Measurements from ENCODE around the gene ASS1. TPM values are rescaled to one million over a fixed set of nuclear protein-coding genes. Genes with fewer than 3 reads are reported as not detected.

ASS1 gene
- total RNA-seq, 1 experiment from 2014 or later: 5.8 TPM

- no peaks in the 10 kb centered on the region for H3K9me3 ChIP-seq (ENCODE audit: low read depth, low read length, poor library complexity, severe bottlenecking)
- BruUV-seq (replicated peaks): no TSS peak
- no peak for DNase-seq (ENCODE audit: low spot score)
- POLR2A ChIA-PET (ENCODE audit: low non-redundant PET): interaction anchor here (0.6 kb wide), 1 partner anchor 232 kb away, joined by 4 read pairs; no protein-coding TSS in a partner anchor
- intact Hi-C loops (cut with micrococcal nuclease; ENCODE audit: unreplicated experiment): no loop called here
- H3K4me1 ChIP-seq (ENCODE audit: insufficient read depth, low read length, poor library complexity, severe bottlenecking): no peaks in the 10 kb centered on the region
- no peaks in the 10 kb centered on the region for H3K27me3 ChIP-seq (replicated peaks; ENCODE audit: insufficient read depth, low read depth, low read length, poor library complexity)
- CTCF ChIA-PET: interaction anchor here (0.5 to 0.6 kb wide), 2 partner anchors 111 to 224 kb away, joined by 3 read pairs; no protein-coding TSS in a partner anchor
- no peaks in the 10 kb centered on the region for H3K36me3 ChIP-seq (ENCODE audit: insufficient read depth, low read length, poor library complexity, severe bottlenecking)
- no peak overlapping the region for H3K4me3 ChIP-seq (ENCODE audit: low read depth, low read length, poor library complexity, severe bottlenecking)
- TF ChIP-seq EZH2 (IDR thresholded peaks at IDR 0.05; ENCODE audit: borderline replicate concordance, low read depth, low read length, poor library complexity, severe bottlenecking): no peak
- TF ChIP-seq, protein P1, sequence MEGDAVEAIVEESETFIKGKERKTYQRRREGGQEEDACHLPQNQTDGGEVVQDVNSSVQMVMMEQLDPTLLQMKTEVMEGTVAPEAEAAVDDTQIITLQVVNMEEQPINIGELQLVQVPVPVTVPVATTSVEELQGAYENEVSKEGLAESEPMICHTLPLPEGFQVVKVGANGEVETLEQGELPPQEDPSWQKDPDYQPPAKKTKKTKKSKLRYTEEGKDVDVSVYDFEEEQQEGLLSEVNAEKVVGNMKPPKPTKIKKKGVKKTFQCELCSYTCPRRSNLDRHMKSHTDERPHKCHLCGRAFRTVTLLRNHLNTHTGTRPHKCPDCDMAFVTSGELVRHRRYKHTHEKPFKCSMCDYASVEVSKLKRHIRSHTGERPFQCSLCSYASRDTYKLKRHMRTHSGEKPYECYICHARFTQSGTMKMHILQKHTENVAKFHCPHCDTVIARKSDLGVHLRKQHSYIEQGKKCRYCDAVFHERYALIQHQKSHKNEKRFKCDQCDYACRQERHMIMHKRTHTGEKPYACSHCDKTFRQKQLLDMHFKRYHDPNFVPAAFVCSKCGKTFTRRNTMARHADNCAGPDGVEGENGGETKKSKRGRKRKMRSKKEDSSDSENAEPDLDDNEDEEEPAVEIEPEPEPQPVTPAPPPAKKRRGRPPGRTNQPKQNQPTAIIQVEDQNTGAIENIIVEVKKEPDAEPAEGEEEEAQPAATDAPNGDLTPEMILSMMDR (conservative IDR thresholded peaks at IDR 0.05; ENCODE audit: low read depth, low read length): no peak
- H3K27ac ChIP-seq (ENCODE audit: low read depth, low read length, poor library complexity, severe bottlenecking): no peak overlapping the region
These were observed 13.5 kb downstream of the ASS1 start for GRCh38 chr9:130458027-130458803.

DNA sequence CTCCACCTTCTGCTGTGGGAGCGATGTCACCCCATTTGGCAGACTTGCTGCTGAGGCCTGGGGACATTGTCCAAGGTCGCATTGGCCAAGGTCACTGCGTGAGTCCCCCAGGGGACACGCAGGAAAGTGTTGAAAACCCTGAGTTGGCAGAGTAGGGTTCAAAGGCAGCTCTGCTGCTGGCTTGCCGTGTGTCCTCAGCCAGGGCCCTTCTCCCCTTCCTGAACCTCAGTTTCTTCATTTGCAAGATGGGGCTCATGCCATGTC lies 14.0 kb downstream of the ASS1 start:
- intact Hi-C loops (cut with micrococcal nuclease; ENCODE audit: unreplicated experiment): no loop called here
- H3K27me3 ChIP-seq (replicated peaks; ENCODE audit: insufficient read depth, low read depth, low read length, poor library complexity): no peaks in the 10 kb centered on the region
- ChIA-PET CTCF (no interaction called here), POLR2A (ENCODE audit: low non-redundant PET) (interaction anchor here (0.6 kb wide), 1 partner anchor 131 kb away, joined by 32 read pairs; no protein-coding TSS in a partner anchor)
- no TSS peak for BruUV-seq (replicated peaks)
- TF ChIP-seq, protein P1 (conservative IDR thresholded peaks at IDR 0.05; ENCODE audit: low read depth, low read length): no peak
- TF ChIP-seq EZH2 (IDR thresholded peaks at IDR 0.05; ENCODE audit: borderline replicate concordance, low read depth, low read length, poor library complexity, severe bottlenecking): no peak
- DNase-seq (ENCODE audit: low spot score): no peak
- H3K36me3 ChIP-seq (ENCODE audit: insufficient read depth, low read length, poor library complexity, severe bottlenecking): no peaks in the 10 kb centered on the region
- no peaks in the 10 kb centered on the region for H3K4me1 ChIP-seq (ENCODE audit: insufficient read depth, low read length, poor library complexity, severe bottlenecking)
- no peak overlapping the region for H3K4me3 ChIP-seq (ENCODE audit: low read depth, low read length, poor library complexity, severe bottlenecking)
- H3K27ac ChIP-seq (ENCODE audit: low read depth, low read length, poor library complexity, severe bottlenecking): no peak overlapping the region
- no peaks in the 10 kb centered on the region for H3K9me3 ChIP-seq (ENCODE audit: low read depth, low read length, poor library complexity, severe bottlenecking)

- Histone ChIP-seq H3K36me3 (ENCODE audit: insufficient read depth, low read length, poor library complexity, severe bottlenecking) (no peaks in the 10 kb centered on the region), H3K9me3 (ENCODE audit: low read depth, low read length, poor library complexity, severe bottlenecking) (no peaks in the 10 kb centered on the region), H3K4me3 (ENCODE audit: low read depth, low read length, poor library complexity, severe bottlenecking) (no peak overlapping the region), H3K4me1 (ENCODE audit: insufficient read depth, low read length, poor library complexity, severe bottlenecking) (no peaks in the 10 kb centered on the region), H3K27me3 (replicated peaks; ENCODE audit: insufficient read depth, low read depth, low read length, poor library complexity) (no peaks in the 10 kb centered on the region), H3K27ac (ENCODE audit: low read depth, low read length, poor library complexity, severe bottlenecking) (no peak overlapping the region)
- no TSS peak for BruUV-seq (replicated peaks)
- no peak for DNase-seq (ENCODE audit: low spot score)
- intact Hi-C loops (cut with micrococcal nuclease; ENCODE audit: unreplicated experiment): no loop called here
- TF ChIP-seq, protein P1 (conservative IDR thresholded peaks at IDR 0.05; ENCODE audit: low read depth, low read length): no peak
- no peak for TF ChIP-seq EZH2 (IDR thresholded peaks at IDR 0.05; ENCODE audit: borderline replicate concordance, low read depth, low read length, poor library complexity, severe bottlenecking)
- ChIA-PET POLR2A (ENCODE audit: low non-redundant PET) (interaction anchor here (0.6 kb wide), 1 partner anchor 130 kb away, joined by 32 read pairs; no protein-coding TSS in a partner anchor), CTCF (no interaction called here)
These were observed 14.4 kb downstream of the ASS1 start for GRCh38 chr9:130459151-130459550.
